Lower leg skin (tissue), 4 donors: Measurements from ENCODE around the gene FAM83E. TPM values are rescaled to one million over a fixed set of nuclear protein-coding genes. Genes with fewer than 3 reads are reported as not detected.

Experiments used
- DNase-seq, 2 donors: peaks; one replicate each; pipeline ENCODE4 v3.0.0-alpha.2; 2019; ENCODE audit warnings: low spot score in 2 of 2
- H3K4me3 ChIP-seq: fragments of 200-600 bp; sonication (generic); 2 replicates; pipeline ENCODE4 v1.5.1; 2017; ENCODE audit warnings: mild to moderate bottlenecking, low read depth; ENCODE audit not compliant: poor library complexity, severe bottlenecking
- CTCF ChIP-seq, 3 donors: fragments of 450-650 bp; IDR thresholded peaks; one replicate each; pipeline ENCODE4 v1.5.1; 2016; ENCODE audit warnings: antibody characterized with exemption in 3 of 3, mild to moderate bottlenecking in 3 of 3, moderate library complexity in 2 of 3
- POLR2A ChIP-seq, 2 donors: fragments of 450-650 bp; IDR thresholded peaks; one replicate each; pipeline ENCODE4 v1.6.1; 2016 to 2017; ENCODE audit warnings: antibody characterized with exemption in 2 of 2, mild to moderate bottlenecking in 1 of 2, moderate library complexity in 1 of 2
- WGBS, 2 donors: methylation state at CpG; one replicate each; pipeline ENCODE4 v1.1.5; 2018; 5-methylcytosine and 5-hydroxymethylcytosine counted together
- intact Hi-C: fragments of 100-400 bp; cut with DNase I; formaldehyde crosslinking; loops from one replicate; pipeline ENCODE4 v1.15.0; 2023; ENCODE audit warnings: low total_unique reads
- total RNA-seq, 4 donors: library from RNA; depleted of rRNA; stranded (reverse); fragments of >200 nt; gene quantifications; one replicate each; pipeline ENCODE4 v1.1.0, GENCODE V29; 2016

Gene FAM83E
- total RNA-seq, 4 donors from 2014 or later: 0.53 to 8.2 (median 3.8) TPM

GRCh38 chr19:48619692-48620585 is 5.1 kb upstream of the FAM83E start:
- DNase-seq: no peak
- intact Hi-C loops: no loop called here
- peak overlapping the region; percentile 35 for H3K4me3 ChIP-seq
- 28 to 29% methylated on average over 6 of the region's 6 CpGs for WGBS, 2 donors
- TF ChIP-seq CTCF (IDR thresholded peaks at IDR 0.05) (no peak), POLR2A (IDR thresholded peaks at IDR 0.05) (no peak)

DNA sequence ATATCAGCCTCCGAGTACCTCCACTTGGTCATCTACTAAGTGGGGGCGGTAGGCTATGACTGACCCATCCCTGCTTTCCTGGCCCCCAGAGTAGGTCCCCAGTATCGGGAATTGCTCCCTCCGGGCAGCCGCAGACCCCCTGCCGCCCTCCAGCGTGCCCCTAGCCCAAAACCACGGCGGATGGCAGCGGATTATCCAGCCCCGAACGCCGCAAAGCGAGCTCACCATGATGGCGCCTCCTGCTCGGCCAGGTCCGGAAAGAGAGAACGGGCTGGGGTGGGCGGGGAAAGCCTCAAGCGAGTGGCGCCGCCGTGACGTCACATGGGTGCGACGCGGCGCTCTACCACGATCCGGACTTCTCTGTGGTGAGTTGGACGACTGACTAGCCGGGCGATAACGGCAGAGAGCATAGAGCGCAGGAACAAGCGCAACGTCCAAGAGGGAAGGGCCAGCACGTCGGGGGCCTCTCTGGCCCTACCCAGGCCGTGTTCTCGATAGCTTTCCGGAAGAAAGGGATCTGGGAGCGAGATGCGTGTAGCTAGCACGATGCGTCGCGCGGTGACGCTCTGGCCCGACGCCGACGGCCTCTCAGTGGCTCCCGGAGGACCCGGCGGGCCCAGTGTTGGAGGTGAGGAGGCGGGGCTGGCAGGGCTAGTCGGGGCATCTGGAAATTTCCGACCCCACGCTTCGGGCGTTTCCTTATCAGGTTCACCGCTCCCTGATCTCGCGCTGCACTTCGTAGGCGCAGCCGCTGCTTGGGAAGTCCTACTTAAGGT is 4.2 kb upstream of the FAM83E start, which contains the start of the genes RPL18 and SPHK2:
TSS of gene RPL18 (minus strand) at position 263 of the 776 bp plus-strand sequence. CDS start at position 228, 35 bp downstream.
TSS of gene SPHK2 (plus strand) at position 591 of the 776 bp plus-strand sequence. CDS start 1,009 bp downstream, outside the sequence.
- H3K4me3 ChIP-seq: peak within 1 kb of the TSS; percentile 76
- TF ChIP-seq CTCF (IDR thresholded peaks at IDR 0.05) (no peak), POLR2A (IDR thresholded peaks at IDR 0.05) (peak in 1 of 2 donors; percentile 86)
- intact Hi-C loops: no loop called here
- WGBS, 2 donors: 0 to 1% methylated on average over 41 to 66 of the region's 69 CpGs
- peak; percentile 98 to 99 for DNase-seq

DNA sequence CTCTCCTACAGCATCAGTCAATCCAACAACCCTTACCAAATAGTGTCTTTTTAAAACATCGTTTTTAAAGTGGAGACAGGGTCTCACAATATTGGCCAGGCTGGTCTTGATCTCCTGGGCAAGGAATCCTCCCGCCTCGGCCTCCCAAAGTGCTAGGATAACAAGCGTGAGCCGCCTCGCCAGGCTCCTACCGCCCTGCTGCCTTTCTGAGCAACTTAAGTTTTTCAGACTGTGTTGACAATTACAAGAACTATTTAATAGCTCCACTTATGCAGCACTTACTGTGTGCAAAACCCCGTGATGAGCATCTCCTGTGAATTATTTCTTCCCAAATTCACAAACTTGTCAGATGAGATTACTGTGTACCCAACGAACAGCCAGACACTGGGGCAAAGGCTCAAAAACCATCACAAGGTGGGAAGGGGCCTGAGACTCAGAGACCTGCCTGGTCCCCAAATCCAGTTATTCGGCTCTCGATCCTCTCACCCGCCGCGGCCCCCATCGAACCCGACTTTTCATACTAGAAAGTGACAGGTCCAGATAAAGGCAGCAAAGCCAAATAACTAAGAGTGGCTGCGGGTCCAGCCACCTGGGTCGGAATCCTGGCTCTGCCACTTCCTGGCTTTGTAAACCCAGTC is 3.5 kb upstream of the FAM83E start:
- WGBS, 2 donors: 2 to 3% methylated on average over 18 of the region's 18 CpGs
- intact Hi-C loops: no loop called here
- no peak for DNase-seq

DNA sequence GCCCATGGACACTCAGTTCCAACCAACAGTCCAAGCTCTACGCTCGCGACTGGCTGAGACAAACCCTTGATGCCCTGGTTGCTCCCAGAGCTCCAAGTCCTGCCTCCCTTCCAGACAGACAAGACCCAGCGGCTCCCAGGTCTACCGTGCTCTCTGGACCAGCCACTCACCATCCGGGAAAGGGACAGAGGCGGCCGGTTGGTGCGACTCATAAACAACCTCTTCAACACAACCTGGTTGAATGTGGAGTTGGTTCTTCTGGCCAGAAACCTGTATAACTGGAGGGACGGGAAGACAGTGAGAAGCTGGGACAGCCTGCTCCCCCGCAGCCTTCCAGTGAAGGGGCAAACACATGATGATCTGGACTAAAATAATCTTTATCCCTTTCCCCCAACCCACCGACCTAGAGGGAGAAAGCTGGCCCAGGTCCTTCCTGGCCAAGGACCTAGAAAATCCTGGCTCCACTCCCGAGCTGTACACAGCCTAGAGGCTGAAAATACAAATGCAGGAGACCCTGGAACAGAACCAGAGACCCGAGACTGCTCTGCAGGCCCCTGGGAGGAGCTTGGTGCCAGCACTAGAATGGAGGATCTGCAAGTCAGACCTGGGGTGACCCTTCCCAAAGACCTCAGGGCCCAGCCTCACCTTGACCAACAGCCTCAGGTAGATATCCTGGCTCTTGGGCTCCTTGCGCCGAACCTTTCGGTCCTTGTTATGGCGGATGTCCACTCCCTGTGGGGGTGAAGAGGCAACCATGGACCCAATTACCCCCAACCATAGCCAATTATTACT is 2.5 kb upstream of the FAM83E start:
- no peak for TF ChIP-seq CTCF (IDR thresholded peaks at IDR 0.05)
- no peak for TF ChIP-seq POLR2A (IDR thresholded peaks at IDR 0.05)
- intact Hi-C loops: no loop called here
- DNase-seq: no peak
- no peak overlapping the region for H3K4me3 ChIP-seq
- WGBS, 2 donors: 57 to 59% methylated on average over 16 to 17 of the region's 18 CpGs

More for the DNA sequence above, 3.5 kb upstream of the FAM83E start:
- TF ChIP-seq CTCF (IDR thresholded peaks at IDR 0.05) (no peak), POLR2A (IDR thresholded peaks at IDR 0.05) (no peak)
- peak overlapping the region; percentile 76 for H3K4me3 ChIP-seq
